ENCODE results near the gene PDZD8.
"Not testable (repeated sequence)": the region's sequence is repeated elsewhere in the genome, so short reads cannot be mapped to it uniquely, and the experiment has no call there.

The PDZD8 gene

DNA sequence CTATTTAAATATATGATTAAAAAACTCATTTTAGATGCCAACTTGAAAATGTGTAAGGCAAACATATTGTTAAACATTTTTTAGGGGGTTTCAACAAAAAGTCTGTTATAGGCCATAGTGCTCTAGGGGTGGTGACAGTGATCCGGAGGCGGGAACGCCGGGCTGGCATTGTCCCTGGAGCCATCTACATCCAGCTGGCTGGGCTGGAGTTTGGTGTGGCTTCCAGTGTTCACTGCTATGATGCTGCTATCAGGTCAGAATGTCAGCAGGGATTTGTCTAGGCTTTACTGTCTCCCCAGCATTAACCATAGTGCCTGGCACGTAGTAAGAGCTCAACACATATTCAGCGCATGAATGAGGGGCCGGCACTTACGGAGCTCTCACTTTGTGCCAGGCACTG lies 136.2 kb downstream of the PDZD8 start:
- no peak for FAIRE-seq
- no peak for DNase-seq (ENCODE audit: insufficient read length, low spot score)

DNA sequence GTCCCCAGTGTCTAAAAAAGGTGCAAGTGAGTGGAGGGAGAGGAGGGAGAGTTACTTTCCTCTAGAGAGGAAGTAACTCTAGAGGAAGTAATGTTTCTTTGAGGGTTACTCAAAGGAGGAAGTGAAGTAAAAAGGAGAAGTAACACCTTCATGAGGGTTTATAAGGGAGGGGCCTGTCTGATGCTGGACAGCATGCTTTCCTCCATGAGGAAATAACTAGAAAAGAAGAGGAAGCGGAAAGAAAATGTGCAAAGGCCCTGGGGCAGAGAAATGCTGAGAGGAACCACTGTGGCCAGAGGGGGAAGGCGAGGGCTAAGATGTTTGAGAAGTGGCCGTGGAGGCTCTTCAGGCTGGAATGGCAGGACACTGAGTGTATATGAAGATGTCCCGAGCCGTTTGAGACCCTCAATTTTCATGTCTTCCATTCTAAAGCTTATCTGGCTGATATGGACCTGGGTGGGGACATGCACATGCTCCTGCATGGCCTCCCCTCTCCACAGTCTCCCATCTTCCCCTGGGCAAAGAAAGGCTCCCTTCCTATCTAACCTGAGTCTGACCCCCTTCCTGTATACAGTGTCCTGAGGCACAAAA lies 137.7 kb downstream of the PDZD8 start:
- DNase-seq (ENCODE audit: insufficient read length, low spot score) (no peak), FAIRE-seq (no peak)

DNA sequence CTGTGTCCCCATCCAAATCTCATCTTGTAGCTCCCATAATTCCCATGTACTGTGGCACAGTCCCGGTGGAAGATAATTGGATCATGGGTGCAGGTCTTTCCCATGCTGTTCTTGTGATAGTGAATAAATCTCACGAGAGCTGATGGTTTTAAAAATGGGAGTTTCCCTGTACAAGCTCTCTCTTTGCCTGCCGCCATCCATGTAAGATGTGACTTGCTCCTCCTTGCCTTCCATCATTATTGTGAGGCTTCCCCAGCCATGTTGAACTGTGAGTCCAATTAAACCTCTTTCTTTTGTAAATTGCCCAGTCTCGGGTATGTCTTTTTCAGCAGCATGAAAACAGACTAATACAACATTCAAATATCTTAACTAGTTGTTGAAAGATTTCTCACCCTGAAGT lies 145.1 kb downstream of the PDZD8 start:
- not testable (repeated sequence) for FAIRE-seq; DNase-seq (ENCODE audit: insufficient read length, low spot score)

DNA sequence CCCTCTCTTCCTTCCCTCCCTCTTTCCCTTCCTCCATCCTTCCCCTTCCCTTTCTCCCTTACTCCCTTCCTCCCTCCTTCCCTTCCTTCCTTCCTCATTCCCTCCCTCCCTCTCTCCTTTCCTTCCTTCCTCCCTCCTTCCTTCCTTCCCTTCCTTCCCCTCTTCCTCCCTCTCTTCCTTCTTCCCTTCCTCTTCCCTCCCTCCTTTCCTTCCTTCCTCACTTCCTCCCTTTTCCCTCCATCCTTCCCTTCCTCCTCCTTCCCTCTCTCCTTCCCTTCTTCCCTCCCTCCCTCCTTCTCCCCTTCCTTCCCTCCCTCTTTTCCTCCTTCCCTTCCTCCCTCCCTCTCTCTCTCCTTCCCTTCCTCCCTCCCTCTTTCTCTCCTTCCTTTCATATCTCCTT lies 147.0 kb downstream of the PDZD8 start:
- no peak for FAIRE-seq
- DNase-seq (ENCODE audit: insufficient read length, low spot score), result no peak
